Left ventricle myocardium inferior (tissue), 1 donor: ENCODE data around the gene PPM1H. TPM values are rescaled to one million over a fixed set of nuclear protein-coding genes. Genes with fewer than 3 reads are reported as not detected.

Experiments
- DNase-seq: peaks from one replicate; pipeline ENCODE4 v3.0.0-alpha.2; 2020
- H3K27ac ChIP-seq: fragments of 200-600 bp; replicated peaks from 2 replicates; pipeline ENCODE4 v1.8.0; 2021
- H3K27me3 ChIP-seq: fragments of 200-600 bp; 2 replicates; pipeline ENCODE4 v1.8.0; 2021; ENCODE audit warnings: low read depth
- H3K36me3 ChIP-seq: fragments of 200-600 bp; 2 replicates; pipeline ENCODE4 v1.8.0; 2021
- H3K4me1 ChIP-seq: fragments of 200-600 bp; 2 replicates; pipeline ENCODE4 v1.8.0; 2021
- H3K4me3 ChIP-seq: fragments of 200-600 bp; 2 replicates; pipeline ENCODE4 v1.8.0; 2021; ENCODE audit warnings: mild to moderate bottlenecking, moderate library complexity
- H3K9me3 ChIP-seq: fragments of 200-600 bp; replicated peaks from 2 replicates; pipeline ENCODE4 v1.8.0; 2021
- CTCF ChIP-seq: fragments of 200-600 bp; IDR thresholded peaks from 2 replicates; pipeline ENCODE4 v1.8.0; 2021; ENCODE audit warnings: antibody characterized with exemption, mild to moderate bottlenecking, borderline replicate concordance
- intact Hi-C: fragments of 100-400 bp; cut with micrococcal nuclease; formaldehyde crosslinking; loops from one replicate; pipeline ENCODE4 v1.11.0; 2022
- total RNA-seq: library from RNA; stranded (reverse); fragmentation: NEBNext Ultra II Directional; extraction: Animal tissue kit (Norgen Biotek cat#: 25700); gene quantifications from one replicate; pipeline ENCODE4 v1.2.1, GENCODE V29; 2021
- donor health status: DM: no; HTN: yes; CAD: no; lungs with severe emphysema.

PPM1H gene
- total RNA-seq, 1 donor from 2014 or later, result 6.0 TPM

- no peak for TF ChIP-seq CTCF
- no peak overlapping the region for H3K4me3 ChIP-seq
- H3K9me3 ChIP-seq, result no peaks in the 10 kb centered on the region
- H3K27me3 ChIP-seq, result no peaks in the 10 kb centered on the region
- H3K36me3 ChIP-seq, result no peaks in the 10 kb centered on the region
- DNase-seq, result no peak
- intact Hi-C loops, result no loop called here
- H3K4me1 ChIP-seq, result peaks cover 31% of the 10 kb centered on the region
- H3K27ac ChIP-seq, result no peak overlapping the region
Measured at GRCh38 chr12:62895351-62895877, 39.5 kb downstream of the PPM1H start.

- Histone ChIP-seq H3K9me3 (no peaks in the 10 kb centered on the region), H3K4me3 (no peak overlapping the region), H3K36me3 (no peaks in the 10 kb centered on the region), H3K27me3 (no peaks in the 10 kb centered on the region), H3K4me1 (peaks cover 19% of the 10 kb centered on the region), H3K27ac (no peak overlapping the region)
- intact Hi-C loops, result no loop called here
- no peak for DNase-seq
- TF ChIP-seq CTCF, result no peak
Measured at GRCh38 chr12:62893276-62893675, 41.7 kb downstream of the PPM1H start.

- H3K36me3 ChIP-seq, result no peaks in the 10 kb centered on the region
- H3K4me3 ChIP-seq, result no peak overlapping the region
- H3K4me1 ChIP-seq, result peaks cover 20% of the 10 kb centered on the region
- no peak for DNase-seq
- intact Hi-C loops, result no loop called here
- H3K9me3 ChIP-seq, result no peaks in the 10 kb centered on the region
- TF ChIP-seq CTCF, result no peak
- H3K27me3 ChIP-seq, result no peaks in the 10 kb centered on the region
- H3K27ac ChIP-seq, result no peak overlapping the region
Measured at GRCh38 chr12:62891805-62892549, 43.0 kb downstream of the PPM1H start.

GRCh38 chr12:62888454-62889110 is 46.4 kb downstream of the PPM1H start:
- H3K27me3 ChIP-seq, result no peaks in the 10 kb centered on the region
- no peak overlapping the region for H3K4me3 ChIP-seq
- no peaks in the 10 kb centered on the region for H3K36me3 ChIP-seq
- H3K9me3 ChIP-seq, result no peaks in the 10 kb centered on the region
- DNase-seq, result no peak
- TF ChIP-seq CTCF, result no peak
- peaks cover 20% of the 10 kb centered on the region for H3K4me1 ChIP-seq
- no peak overlapping the region for H3K27ac ChIP-seq
- intact Hi-C loops, result no loop called here

- intact Hi-C loops, result no loop called here
- no peaks in the 10 kb centered on the region for H3K27me3 ChIP-seq
- H3K4me1 ChIP-seq, result peaks cover 11% of the 10 kb centered on the region
- H3K4me3 ChIP-seq, result no peak overlapping the region
- H3K27ac ChIP-seq, result no peak overlapping the region
- no peaks in the 10 kb centered on the region for H3K36me3 ChIP-seq
- no peak for DNase-seq
- TF ChIP-seq CTCF, result no peak
- H3K9me3 ChIP-seq, result no peaks in the 10 kb centered on the region
Measured at GRCh38 chr12:62886796-62887195, 48.2 kb downstream of the PPM1H start.
